RWPE2 (cell line): ENCODE results near the gene PTPDC1.
"Not testable (repeated sequence)": the region's sequence is repeated elsewhere in the genome, so short reads cannot be mapped to it uniquely, and the experiment has no call there.

ENCODE experiments used
- ATAC-seq: fragments of 200-7000 bp; cut with Tn5 transposase; 3 replicates; pipeline ENCODE4 v1.9.1; 2021; ENCODE audit warnings: low read depth
- DNase-seq: peaks from one replicate; pipeline ENCODE4 v3.0.0-alpha.2; 2020; ENCODE audit warnings: low spot score
- H3K27ac ChIP-seq: fragments of 450-650 bp; 2 replicates; pipeline ENCODE4 v1.5.1; 2017; ENCODE audit warnings: mild to moderate bottlenecking; ENCODE audit not compliant: poor library complexity, severe bottlenecking
- H3K27me3 ChIP-seq: fragments of 250-450 bp; sonication (Bioruptor Pico); 2 replicates; pipeline ENCODE4 v1.5.1; 2021; ENCODE audit warnings: mild to moderate bottlenecking, moderate library complexity; ENCODE audit not compliant: insufficient read depth, poor library complexity, severe bottlenecking
- H3K36me3 ChIP-seq: fragments of 250-450 bp; sonication (Bioruptor Pico); 2 replicates; pipeline ENCODE4 v1.5.1; 2020; ENCODE audit warnings: low read depth, mild to moderate bottlenecking, moderate library complexity
- H3K4me1 ChIP-seq: fragments of 250-450 bp; sonication (Bioruptor Pico); 2 replicates; pipeline ENCODE4 v1.5.1; 2021; ENCODE audit warnings: mild to moderate bottlenecking, moderate library complexity; ENCODE audit not compliant: insufficient read depth, poor library complexity, severe bottlenecking
- H3K4me3 ChIP-seq: fragments of 250-450 bp; sonication (Bioruptor Pico); 2 replicates; pipeline ENCODE4 v1.5.1; 2021; ENCODE audit warnings: mild to moderate bottlenecking, moderate library complexity; ENCODE audit not compliant: severe bottlenecking
- H3K9me3 ChIP-seq: fragments of 250-450 bp; sonication (Bioruptor Pico); 2 replicates; pipeline ENCODE4 v1.5.1; 2021; ENCODE audit warnings: mild to moderate bottlenecking, moderate library complexity; ENCODE audit not compliant: severe bottlenecking
- TF ChIP-seq, protein P1 (sequence below): fragments of 450-650 bp; IDR thresholded peaks from one replicate; pipeline ENCODE4 v1.5.1; 2017; ENCODE audit warnings: mild to moderate bottlenecking, moderate library complexity; ENCODE audit not compliant: poor library complexity, severe bottlenecking

Gene PTPDC1

DNA sequence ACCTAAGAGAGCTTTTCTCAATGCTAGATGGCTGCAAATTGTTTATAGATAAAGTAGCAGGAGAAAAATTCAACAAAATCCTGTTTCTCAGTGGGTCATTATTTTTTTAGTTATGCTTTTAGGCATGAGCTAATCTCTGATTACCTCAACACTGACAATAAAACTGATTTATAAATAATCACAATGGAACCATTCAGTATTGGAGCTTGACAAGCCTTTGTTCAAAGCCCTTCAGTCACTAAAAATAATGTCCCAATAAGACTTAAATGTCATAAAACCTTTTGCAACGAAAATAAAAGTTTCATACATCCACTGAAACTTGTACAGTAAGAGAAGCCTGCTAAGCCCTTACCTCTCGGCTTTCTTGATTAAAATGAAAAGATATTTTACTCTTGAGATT is 27.2 kb downstream of the PTPDC1 start:
- TF ChIP-seq, protein P1, sequence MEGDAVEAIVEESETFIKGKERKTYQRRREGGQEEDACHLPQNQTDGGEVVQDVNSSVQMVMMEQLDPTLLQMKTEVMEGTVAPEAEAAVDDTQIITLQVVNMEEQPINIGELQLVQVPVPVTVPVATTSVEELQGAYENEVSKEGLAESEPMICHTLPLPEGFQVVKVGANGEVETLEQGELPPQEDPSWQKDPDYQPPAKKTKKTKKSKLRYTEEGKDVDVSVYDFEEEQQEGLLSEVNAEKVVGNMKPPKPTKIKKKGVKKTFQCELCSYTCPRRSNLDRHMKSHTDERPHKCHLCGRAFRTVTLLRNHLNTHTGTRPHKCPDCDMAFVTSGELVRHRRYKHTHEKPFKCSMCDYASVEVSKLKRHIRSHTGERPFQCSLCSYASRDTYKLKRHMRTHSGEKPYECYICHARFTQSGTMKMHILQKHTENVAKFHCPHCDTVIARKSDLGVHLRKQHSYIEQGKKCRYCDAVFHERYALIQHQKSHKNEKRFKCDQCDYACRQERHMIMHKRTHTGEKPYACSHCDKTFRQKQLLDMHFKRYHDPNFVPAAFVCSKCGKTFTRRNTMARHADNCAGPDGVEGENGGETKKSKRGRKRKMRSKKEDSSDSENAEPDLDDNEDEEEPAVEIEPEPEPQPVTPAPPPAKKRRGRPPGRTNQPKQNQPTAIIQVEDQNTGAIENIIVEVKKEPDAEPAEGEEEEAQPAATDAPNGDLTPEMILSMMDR = no peak
- Histone ChIP-seq H3K4me3 (no peak overlapping the region), H3K36me3 (no peaks in the 10 kb centered on the region), H3K27ac (peak overlapping the region; percentile 42), H3K9me3 (no peaks in the 10 kb centered on the region), H3K27me3 (no peaks in the 10 kb centered on the region), H3K4me1 (peaks cover 13% of the 10 kb centered on the region)
- DNase-seq = no peak
- ATAC-seq = no peak

DNA sequence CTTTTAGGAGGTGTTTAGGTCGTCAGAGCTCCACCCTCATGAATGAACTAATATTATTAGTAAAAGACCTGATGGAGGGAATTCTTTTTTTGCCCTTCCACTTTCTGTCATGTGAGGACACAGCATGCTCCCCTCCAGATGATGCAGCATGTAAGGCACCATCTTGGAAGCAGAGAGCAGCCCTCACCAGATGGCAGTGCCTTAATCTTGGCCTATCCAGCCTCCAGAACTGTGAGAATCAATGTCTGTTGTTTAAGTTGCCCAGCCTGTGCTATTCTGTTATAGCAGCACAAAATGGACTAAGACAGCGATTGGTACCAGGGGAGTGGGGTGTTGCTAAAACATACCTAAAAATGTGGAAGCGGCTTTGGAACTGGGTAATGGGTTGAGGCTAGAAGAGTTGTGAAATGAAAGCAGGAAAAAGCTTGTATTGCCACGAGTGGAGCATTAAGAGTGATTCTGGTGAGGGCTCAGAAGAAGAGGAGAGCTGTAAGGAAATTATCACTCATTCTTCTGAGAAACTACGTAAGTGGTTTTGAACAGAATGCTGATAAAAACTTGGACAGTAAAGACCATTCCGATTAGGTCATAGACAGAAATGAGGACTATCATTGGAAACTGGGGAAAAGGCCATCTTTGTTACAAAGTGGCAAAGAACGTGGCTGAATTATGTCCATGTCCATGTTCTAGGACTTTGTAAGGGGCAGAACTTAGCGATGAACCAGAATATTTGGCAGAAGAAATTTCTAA is 28.6 kb downstream of the PTPDC1 start:
- Histone ChIP-seq H3K9me3 (no peaks in the 10 kb centered on the region), H3K4me1 (peaks cover 13% of the 10 kb centered on the region), H3K27ac (no peak overlapping the region), H3K36me3 (no peaks in the 10 kb centered on the region), H3K4me3 (no peak overlapping the region), H3K27me3 (no peaks in the 10 kb centered on the region)
- no peak for DNase-seq
- ATAC-seq = no peak
- TF ChIP-seq, protein P1 = no peak

DNA sequence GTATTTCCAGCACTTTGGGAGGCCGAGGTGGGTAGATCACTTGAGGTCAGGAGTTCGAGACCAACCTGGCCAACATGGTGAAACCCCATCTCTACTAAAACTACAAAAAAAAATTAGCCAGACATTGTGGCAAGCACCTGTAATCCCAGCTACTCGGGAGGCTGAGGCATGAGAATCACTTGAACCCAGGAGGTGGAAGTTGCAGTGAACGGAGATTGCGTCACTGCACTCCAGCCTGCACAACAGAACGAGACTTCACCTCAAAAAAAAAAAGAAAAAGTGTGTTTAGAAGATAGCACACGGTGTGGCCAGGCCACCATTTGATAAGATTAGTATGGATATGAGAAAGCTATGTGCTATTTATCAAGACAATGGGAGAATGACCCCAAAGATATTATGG is 35.8 kb downstream of the PTPDC1 start:
- not testable (repeated sequence) for H3K27me3 ChIP-seq, DNase-seq, H3K4me3 ChIP-seq, H3K9me3 ChIP-seq, H3K36me3 ChIP-seq, H3K27ac ChIP-seq, ATAC-seq, H3K4me1 ChIP-seq

DNA sequence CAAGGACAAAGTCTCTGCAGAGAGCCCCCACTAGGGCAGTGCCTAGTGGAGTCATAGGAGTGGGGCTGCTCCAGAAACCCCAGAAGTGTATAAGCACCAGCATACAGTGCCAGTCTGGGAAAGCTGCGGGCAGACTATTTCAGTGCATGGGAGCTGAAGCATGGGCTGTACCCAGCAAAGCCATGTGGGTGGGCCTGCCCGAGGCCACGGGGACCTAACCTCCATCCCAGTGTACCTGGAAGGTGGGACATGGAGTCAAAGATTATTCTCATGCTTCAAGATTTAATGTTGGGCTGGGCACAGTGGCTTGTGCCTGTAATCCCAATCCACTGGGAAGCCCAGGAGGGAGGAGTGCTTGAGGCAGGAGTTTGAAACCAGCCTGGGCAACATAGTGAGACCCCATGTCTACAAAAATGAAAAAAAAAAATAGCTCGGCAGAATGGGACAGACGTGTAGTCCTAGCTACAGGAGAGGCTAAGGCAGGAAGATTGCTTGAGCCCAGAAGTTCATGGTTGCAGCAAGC is 36.7 kb downstream of the PTPDC1 start:
- DNase-seq (no peak), ATAC-seq (no peak)
- H3K27ac ChIP-seq = no peak overlapping the region
- no peaks in the 10 kb centered on the region for H3K27me3 ChIP-seq
- TF ChIP-seq, protein P1 = no peak
- peaks cover 4% of the 10 kb centered on the region for H3K4me1 ChIP-seq
- no peaks in the 10 kb centered on the region for H3K9me3 ChIP-seq
- H3K36me3 ChIP-seq = no peaks in the 10 kb centered on the region
- no peak overlapping the region for H3K4me3 ChIP-seq

DNA sequence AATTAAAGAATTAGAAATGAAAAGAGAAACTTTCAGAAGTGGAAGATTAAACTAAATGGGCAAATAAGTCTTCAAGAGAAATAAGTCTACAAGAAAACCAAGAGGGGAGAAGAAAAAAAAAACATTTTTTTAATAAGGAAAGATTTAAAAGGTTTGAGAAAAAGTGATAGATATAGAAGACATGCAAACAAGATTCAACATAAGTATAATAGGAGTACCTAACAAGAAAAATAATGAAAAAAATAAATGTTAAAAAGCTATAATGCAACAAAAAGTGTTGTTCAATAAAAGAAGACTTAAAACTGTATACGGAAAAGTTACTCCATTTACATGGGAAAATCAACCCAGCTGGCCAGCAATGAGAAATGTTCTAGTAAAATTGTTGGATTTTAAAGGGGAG is 42.6 kb downstream of the PTPDC1 start:
- Histone ChIP-seq H3K9me3 (peaks cover 11% of the 10 kb centered on the region), H3K4me3 (no peak overlapping the region), H3K27ac (no peak overlapping the region), H3K36me3 (no peaks in the 10 kb centered on the region), H3K4me1 (no peaks in the 10 kb centered on the region), H3K27me3 (no peaks in the 10 kb centered on the region)
- TF ChIP-seq, protein P1 = no peak
- ATAC-seq (no peak), DNase-seq (no peak)
